ENCODE measurements around the gene S100A10. TPM values are rescaled to one million over a fixed set of nuclear protein-coding genes. Genes with fewer than 3 reads are reported as not detected.

Gene S100A10
- total RNA-seq, 1 experiment from 2014 or later = 160 TPM

- no peak overlapping the region for H2BK120ac ChIP-seq (ENCODE audit: low read depth, low read length, poor library complexity, severe bottlenecking)
- no peaks in the 10 kb centered on the region for H3K4me1 ChIP-seq (ENCODE audit: insufficient read depth, low read length)
- no peak overlapping the region for H3K14ac ChIP-seq (ENCODE audit: insufficient read depth, low read length)
- H3K18ac ChIP-seq (ENCODE audit: insufficient read length, low read depth, low read length) = no peak overlapping the region
- no peak overlapping the region for H3K27ac Mint-ChIP-seq
- H2BK20ac ChIP-seq (ENCODE audit: low read depth, low read length, poor library complexity, severe bottlenecking) = no peak overlapping the region
- peaks cover 15 to 16% of the 10 kb centered on the region in 2 experiments for H3K4me1 Mint-ChIP-seq
- H3K23me2 ChIP-seq (ENCODE audit: insufficient read length, low read depth, low read length, poor library complexity, severe bottlenecking) = no peaks in the 10 kb centered on the region
- H3K79me2 ChIP-seq (ENCODE audit: insufficient read depth, low read length) = no peaks in the 10 kb centered on the region
- no peak overlapping the region for H3K4me2 ChIP-seq (ENCODE audit: insufficient read depth, insufficient read length, low read length)
- no peak overlapping the region for H4K5ac ChIP-seq (ENCODE audit: insufficient read length, low read depth, low read length)
- no peak for DNase-seq
- no peak overlapping the region for H3K23ac ChIP-seq (ENCODE audit: insufficient read length, low read depth, low read length)
- no peak for TF ChIP-seq CTCF (conservative IDR thresholded peaks at IDR 0.05)
- no peak overlapping the region for H3T11ph ChIP-seq (ENCODE audit: low read length)
- no peaks in the 10 kb centered on the region for H3K27me3 ChIP-seq (ENCODE audit: insufficient read depth, low read length)
- H3K9me3 ChIP-seq (ENCODE audit: control insufficient read depth, low read depth, low read length) = no peaks in the 10 kb centered on the region
- no peak overlapping the region for H3K4ac ChIP-seq (ENCODE audit: low read depth, low read length)
- H3K4me3 Mint-ChIP-seq = no peak overlapping the region
- no peaks in the 10 kb centered on the region for H3K36me3 Mint-ChIP-seq (ENCODE audit: insufficient read depth in 1 of 3, low read depth in 3 of 3)
- no peaks in the 10 kb centered on the region for H3K9me3 Mint-ChIP-seq
- H4K91ac ChIP-seq (ENCODE audit: insufficient read length, low read depth, low read length) = no peak overlapping the region
- no peak overlapping the region for H2BK15ac ChIP-seq (ENCODE audit: low read depth, low read length)
- no peak overlapping the region for H3K56ac ChIP-seq (ENCODE audit: insufficient read length, low read depth, low read length)
- H4K20me1 ChIP-seq (ENCODE audit: control insufficient read depth, insufficient read depth, insufficient read length) = no peaks in the 10 kb centered on the region
- H2AFZ ChIP-seq (ENCODE audit: low read length) = no peak overlapping the region
- H3K27ac ChIP-seq (ENCODE audit: insufficient read length, low read depth, low read length) = no peak overlapping the region
- H4K8ac ChIP-seq (replicated peaks; ENCODE audit: insufficient read length, low read depth, low read length) = no peak overlapping the region
- no peaks in the 10 kb centered on the region for H3K79me1 ChIP-seq (ENCODE audit: insufficient read depth, low read depth, low read length, poor library complexity, severe bottlenecking)
- WGBS (ENCODE audit: extremely low coverage, insufficient read length, low lambda C conversion rate) = no CpG with 5 or more reads among the region's 4 CpGs
- H2AK5ac ChIP-seq (ENCODE audit: insufficient read length, low read length) = no peak overlapping the region
- H3K27me3 Mint-ChIP-seq (ENCODE audit: low read depth) = no peaks in the 10 kb centered on the region
- H2BK12ac ChIP-seq (ENCODE audit: insufficient read length, low read depth, low read length) = no peak overlapping the region
- H3K9ac ChIP-seq (ENCODE audit: extremely low read depth, insufficient read length, low read length) = no peak overlapping the region
- H2BK5ac ChIP-seq (ENCODE audit: insufficient read length, low read length) = no peak overlapping the region
Observed at GRCh38 chr1:152024223-152024622, 30.6 kb upstream of the S100A10 start.

Data from H9 (cell line).